Activated CD4-positive, alpha-beta T cell treated with anti-CD3 and anti-CD28 coated beads, Interleukin-10, Interleukin-2, amounts not matched to agents 100 ng/mL and 50 ng/mL, durations not matched to agents 16 hours and 8 hours (primary cell): ENCODE results near the gene CADPS2.
"Not testable (repeated sequence)": the region's sequence is repeated elsewhere in the genome, so short reads cannot be mapped to it uniquely, and the experiment has no call there.

Experiments
- DNase-seq: peaks from one replicate; pipeline ENCODE4 v3.0.0-alpha.2; 2020

CADPS2 gene

DNA sequence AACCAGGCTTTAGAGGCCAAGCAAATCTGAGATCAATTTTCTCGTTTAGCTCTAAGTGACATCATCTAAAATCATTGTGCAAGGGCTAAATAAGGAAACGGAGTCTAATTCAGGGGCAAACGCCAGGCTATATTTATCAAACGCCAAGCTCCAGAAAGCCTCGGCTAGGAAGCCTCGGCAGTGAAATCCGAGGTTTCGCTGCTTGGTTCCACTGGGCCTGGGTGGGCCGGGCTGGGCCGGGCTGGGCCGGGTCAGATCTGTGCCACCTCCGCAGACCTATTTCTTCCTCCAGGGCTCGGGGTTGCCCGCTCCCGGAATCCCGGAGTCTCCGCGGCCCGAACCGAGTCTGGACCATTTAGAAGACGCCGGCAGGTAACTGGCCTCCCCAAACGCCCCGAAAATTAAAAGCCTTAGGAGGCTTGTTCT lies 581.3 kb downstream of the CADPS2 start:
- DNase-seq = no peak

DNA sequence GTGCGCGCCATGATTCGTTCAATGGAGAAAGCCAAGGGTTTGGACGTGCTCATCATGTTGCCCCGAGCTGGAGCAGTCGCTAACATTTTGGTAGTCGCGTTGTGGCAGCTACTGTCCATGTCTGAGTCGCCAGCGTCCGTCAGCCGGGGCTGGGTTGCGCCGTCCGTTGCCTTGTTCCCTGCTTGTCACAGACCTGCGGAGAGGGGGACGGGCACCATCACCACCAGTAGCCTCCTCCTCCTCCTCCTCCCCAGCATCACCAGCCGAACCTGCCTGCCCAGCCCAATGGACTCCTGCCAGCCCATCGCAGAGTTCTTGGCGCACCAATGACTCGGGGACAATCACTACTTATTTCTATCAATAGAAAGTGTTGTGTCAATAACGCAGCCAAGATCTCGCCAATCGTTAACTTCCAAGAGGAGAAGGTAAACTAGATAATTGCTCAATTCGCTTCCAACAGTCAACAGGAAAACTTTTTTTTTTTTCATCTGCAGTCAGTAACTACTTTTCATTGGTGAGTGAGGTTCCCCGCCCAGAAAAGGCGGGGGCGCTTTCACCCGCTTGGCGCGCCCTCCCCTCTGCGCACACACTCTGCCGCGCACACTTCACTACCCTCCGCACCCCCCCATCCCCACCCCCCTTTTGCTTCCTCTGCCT lies 581.8 kb downstream of the CADPS2 start, which contains the start of gene FEZF1:
Gene FEZF1, minus strand, starts transcription at position 432 of the 657 bp plus-strand sequence. Its CDS starts 313 bp downstream, at position 119.
- no peak for DNase-seq

DNA sequence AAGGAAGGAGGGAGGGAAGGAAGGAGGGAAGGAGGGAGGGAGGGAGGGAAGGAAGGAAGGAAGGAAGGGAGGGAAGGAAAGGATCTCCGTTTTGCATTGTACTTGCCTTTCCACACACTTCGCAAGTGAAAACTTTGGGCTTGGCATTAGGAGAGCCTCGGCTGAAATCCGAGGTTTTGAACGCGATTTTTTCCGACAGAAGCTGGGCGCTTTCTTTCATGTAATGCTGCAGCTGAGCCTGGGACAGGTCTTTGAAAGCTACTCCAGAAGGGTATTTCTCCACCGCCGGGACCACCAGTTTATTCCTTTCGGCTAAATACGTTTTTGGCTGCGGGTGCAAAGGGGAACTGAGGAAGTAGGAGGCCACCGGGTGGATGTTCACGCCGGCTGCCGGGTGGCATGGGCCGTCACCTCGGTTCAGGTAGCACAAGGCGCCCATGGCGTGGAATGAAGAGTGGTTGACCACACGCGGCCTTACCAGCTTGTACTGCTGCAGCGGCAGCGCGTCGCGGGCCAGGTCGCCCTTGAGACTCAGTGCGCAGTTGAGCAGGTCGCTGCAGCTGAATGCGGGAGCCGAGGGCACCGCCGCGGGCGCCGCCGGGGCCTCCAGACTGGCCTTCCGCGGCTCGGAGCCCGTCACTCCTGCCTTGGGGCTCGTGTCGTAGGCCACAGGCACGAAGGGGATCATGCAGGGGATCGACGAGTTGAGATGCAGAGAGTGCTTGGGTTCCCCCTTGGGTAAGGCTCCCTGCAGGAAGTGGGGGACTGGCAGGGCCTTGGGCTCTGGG lies 582.5 kb downstream of the CADPS2 start:
- no peak for DNase-seq

DNA sequence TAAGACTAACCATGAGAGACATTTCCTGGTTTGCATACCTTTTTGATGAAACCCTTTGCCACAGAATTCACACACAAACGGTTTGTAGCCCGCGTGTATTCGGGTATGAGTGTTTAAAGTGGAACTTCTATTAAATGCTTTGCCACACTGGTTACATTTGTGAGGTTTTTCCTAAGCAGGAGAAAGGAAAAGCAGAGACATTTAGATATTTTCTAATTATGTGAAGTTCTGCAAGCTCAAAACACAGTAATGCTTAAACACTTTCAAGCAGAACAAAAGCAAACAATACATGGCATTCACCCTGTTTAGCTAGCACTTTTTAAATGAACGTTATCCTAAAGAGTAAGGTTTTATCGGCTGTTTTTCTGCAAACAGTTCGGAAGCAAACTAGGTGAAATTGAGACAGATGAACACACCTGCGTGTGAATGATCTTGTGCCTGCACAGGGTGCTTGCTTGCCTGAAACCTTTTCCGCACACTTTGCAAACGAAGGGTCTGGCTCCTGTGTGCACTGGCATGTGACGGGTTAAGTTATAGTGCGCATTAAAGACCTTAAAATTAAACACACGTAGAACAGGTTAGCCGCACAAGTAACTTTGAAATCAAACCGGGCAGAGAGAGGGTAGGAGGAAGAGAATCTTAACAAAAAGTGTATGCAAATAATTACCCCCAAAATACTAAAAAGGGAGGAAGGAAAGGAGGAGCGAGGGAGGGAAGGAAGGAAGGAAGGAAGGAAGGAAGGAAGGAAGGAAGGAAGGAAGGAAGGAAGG lies 583.3 kb downstream of the CADPS2 start:
- no peak for DNase-seq

DNA sequence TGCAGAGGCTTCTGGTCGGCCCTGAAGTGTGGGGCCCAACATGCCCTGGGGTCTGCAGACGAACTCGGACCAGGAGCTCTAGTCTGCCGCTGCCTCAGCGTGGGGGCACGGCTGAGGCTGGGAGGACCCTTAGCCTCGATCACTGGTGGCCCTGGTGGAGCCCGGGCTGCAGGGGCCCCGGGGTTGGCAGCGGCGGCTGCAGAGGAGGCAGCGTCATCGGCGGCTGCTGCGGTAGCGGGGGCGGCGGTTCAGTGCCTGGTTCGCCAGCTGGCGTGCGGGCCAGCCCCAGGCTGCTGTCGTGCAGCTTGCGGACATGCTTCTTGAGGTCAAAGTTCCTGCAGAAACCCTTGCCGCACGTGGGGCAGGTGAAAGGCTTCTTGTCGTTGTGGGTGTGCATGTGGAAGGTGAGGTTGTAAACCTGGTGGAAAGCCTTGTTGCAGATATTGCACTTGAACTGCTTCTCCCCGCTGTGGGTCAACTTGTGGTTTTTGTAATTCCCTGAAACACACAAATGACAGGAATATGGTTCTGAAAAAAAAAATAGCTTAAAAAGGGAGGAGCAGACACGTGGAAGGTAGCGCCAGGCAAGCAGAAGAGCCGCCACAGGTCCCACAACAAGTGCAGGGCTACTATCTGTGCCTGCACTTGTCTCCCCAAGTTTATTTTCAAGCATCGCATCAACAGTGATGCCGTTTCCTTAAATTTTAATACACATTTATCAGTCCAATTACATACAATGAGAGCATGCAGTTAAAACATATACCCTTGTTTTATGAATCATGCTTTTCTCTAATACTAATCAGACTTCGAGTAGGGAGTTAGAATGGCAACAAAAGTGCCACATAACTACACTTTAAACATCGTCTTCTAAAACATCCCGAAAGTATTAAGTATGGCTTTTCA lies 584.2 kb downstream of the CADPS2 start:
- DNase-seq = no peak

DNA sequence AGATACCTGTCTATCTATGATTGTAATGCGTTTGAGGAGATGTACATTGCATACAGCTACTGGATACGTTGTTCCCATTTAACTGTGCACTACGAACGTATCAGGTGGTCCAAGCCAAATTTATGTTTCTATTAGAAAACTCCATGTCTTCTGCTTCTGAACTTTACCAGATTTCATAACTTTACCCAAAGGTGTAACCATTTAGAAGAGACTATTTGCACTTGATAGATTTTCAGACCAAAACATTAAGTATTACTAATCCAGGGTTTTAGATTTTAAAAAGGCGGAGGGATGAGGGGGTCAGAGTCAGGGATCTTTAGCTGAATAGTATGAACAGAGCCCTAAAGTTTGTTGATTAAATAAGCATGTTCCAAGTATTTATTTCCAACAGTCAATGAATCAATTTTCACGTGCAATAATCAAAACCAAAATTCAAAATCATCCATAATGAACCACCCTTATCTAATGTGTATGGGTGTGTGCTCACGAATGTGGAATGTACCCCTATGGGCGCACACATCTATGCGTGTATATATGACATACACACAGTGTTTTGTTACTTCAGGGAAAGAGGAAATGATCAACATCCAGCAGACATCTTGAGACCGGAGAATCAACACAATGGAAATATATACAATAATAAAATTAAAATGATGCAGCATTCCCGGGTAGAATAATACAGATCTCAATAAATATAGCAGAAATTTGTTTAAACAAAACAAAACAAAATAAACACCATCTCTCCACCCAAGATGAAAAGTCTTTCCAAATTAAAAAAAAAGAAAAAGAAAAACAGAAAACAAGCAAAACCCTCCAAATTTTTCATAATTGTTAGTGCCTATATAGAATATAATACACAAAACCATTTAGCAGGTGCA lies 585.1 kb downstream of the CADPS2 start:
- DNase-seq = no peak

DNA sequence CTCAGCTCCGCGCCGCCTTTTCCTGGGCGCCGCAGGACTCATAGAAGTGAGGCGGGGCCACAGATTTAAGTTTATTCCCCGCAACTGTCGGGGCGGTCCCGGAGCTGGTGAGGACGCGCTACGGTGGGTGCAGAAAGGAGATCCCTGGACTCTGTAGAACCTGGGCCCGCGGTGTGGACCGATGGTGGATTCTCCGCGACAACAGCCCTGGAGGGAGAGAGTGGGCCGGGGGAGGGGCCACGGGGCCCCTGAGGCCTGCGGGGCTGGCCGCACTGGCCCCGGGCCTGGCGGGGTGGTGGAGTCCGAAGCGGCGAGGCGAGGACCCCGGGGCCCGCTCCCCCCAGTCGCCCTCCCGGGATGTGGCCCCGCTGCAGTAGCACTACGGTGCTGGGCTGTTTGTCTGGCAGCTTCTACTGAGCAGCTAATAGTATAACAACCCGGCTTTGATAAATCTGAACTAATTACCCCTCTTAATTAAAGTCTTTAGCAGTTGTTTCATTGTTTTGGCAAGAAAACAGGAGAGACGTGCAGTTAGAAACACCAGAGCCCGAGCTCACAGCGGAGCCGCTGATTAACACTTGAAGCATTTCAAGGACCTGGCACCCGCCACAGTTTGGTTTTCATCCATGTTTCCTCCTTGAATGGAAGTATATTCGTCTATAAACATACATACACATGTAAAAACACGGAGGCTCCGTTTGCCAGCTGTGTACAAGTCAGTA lies 585.9 kb downstream of the CADPS2 start:
- no peak for DNase-seq

DNA sequence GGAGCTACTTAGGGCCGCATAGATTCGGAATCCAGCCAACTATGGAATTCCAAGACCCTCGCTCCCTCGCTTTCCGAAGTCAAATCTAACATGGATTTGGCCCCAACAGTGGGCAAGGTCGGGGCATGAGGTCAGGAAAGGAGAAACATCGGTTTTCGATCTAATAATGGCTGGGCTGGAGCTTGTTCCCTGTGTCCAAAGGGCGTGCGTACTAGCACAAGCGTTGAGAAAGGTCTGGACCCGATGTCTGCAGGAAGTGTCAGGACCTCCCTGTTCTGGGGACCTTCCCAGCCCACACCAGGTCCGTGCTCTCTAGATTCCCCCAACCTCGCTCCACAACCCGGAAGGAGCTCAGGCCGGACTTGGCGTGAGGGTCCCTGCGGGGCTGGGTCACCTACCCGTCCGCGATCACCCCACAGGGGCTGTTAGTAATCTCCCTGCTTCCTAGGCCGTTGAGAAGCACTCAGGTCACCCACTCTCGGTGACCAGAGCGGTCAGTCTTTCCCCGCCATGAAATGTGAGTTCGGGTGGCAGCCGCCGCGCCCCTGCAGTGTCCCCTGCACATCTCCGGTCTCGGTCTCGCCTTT lies 586.5 kb downstream of the CADPS2 start:
- DNase-seq = no peak

DNA sequence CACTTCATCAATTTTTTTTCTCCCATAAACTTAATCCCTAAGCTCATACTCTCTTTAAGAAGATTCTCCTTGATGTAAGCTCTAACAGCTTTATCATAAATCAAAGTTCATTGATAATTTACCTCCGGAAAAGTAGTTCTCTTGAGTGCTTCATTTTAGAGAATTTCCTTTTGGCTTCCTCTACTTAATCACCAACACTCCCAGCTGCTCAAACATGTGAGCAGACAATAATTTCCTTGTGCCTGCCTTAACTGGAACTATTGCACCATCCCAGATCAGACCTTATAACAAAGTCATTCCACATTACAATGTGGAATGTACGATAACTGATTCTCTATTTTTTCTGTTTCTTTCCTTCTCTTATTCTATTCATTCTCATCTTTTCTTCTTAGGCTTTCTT lies 587.6 kb downstream of the CADPS2 start:
- DNase-seq = no peak

DNA sequence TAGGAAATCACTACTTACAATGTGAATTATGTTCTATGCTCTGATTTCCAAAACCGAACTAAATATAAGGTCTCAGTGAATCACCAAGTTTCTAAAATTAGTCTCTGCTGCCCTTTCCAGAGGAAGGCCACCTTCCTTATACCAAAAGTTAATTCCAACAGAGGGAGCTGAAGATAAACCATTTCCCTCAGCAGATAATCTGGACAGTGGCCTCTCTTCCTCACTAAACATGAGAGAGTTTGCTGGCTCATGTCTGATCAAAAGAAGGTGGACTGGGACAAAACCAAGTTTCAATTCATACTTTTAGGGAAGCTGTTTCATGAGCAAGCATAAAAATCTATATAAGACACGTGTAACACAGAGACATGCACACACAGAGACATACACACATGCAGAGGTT lies 588.1 kb downstream of the CADPS2 start:
- no peak for DNase-seq

DNA sequence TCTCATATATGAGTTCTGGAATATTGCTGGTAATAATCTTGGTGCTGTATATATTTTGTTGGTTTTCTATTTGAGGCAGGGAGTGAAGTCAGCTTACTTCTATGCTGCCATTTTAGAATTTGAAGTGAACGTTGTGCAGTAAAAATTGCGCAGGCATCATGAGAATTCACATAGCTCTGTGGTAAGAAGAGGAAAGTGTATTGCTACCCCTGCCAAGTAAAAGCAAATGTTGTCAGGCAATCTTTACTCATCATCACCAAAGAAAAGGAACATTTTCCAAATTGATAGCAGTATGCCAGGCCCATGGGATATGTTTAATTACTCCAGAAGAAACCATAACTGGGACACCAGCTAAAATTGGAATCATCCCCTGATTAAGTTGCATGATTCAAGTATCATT lies 595.1 kb downstream of the CADPS2 start:
- no peak for DNase-seq

DNA sequence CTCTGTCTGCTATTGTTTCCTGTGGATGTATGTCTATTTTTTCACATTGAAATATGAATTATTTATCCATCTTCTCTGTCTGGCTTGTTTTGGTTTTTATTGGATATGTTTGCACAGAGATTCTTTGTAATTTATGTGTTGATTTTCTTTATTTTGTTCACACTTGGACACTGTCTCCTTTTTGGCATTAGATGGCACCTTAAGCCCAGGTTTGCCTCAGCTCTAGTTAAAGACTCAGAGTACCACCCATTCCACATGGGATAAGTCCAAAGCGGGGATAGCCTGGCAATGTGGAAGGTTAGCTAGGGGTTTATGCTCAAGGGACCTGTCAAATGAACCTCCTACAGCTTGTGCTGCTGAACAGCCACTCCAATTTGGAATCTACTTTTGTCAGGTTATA lies 595.8 kb downstream of the CADPS2 start:
- DNase-seq = no peak

DNA sequence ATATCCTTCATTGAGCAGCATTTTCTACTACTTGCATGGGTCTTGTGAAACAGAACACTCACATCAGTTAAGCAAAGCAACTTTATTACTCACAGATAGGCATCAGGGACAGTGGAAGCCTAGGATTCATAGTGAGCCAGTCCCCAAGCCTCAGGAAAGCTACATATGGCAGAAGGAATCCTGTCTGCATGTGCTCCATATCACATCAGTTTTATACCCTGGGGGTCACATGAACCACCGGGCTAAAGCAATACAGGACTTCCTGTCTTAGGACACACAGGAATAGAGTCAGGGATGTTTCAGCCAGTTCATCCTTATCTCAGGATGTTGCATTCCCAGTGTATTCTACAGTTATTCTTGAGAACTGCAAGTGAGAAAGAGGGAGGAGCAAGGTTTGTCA lies 596.8 kb downstream of the CADPS2 start:
- no peak for DNase-seq

DNA sequence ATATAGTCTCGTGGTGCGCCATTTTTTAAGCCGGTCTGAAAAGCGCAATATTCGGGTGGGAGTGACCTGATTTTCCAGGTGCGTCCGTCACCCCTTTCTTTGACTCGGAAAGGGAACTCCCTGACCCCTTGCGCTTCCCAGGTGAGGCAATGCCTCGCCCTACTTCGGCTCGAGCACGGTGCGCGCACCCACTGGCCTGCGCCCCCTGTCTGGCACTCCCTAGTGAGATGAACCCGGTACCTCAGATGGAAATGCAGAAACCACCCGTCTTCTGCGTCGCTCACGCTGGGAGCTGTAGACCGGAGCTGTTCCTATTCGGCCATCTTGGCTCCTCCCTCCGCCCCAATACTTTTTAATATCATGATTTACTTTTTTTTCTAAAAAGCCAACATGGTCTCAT lies 601.7 kb downstream of the CADPS2 start:
- not testable (repeated sequence) for DNase-seq

DNA sequence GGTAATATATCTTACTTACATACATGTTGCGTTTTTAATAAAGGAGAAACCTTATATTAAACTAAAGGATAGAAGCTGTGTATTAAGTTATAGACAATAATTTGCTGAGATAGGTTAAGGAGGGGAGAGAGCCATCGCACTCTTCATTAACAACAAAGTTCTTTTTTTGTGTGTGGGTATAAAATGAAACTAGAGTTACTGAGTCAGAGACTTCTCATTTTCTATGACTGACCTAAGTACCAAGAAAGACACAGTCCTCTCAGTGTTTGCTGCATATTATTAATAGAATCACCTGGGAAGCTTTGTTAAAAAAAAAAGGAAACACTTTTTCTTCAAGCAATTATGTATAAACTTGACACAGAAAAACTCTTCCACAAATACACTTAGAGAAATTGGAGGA lies 613.1 kb downstream of the CADPS2 start:
- no peak for DNase-seq

DNA sequence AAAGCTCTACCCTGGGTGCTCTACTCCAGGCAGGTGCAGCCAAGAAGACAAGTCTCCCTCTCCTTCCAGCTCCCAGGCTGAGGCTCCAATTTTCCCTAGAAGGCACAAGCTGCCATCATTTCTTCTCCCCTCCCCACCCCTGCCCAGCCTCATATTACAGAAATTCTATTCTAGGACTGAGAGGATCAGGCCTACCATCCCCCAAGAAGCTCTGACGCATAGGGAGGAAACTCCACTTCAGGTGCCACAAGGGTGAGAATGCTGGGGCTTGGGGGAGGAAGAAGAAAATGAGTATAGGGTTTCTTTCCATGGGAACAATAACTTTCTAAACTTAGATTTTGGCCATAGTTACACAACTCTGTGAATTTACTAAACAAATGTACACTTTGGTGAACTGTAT lies 617.0 kb downstream of the CADPS2 start:
- DNase-seq = no peak
